ENCODE data around the gene KRTAP12-1. TPM values are rescaled to one million over a fixed set of nuclear protein-coding genes. Genes with fewer than 3 reads are reported as not detected.

KRTAP12-1 gene
- total and polyA plus RNA-seq, 7 donors = not detected

GRCh38 chr21:44718571-44718970, 36.6 kb upstream of the KRTAP12-1 start:
- intact Hi-C loops (cut with DNase I) = no loop called here
- no peak for TF ChIP-seq CTCF (IDR thresholded peaks at IDR 0.05)
- no peaks in the 10 kb centered on the region for H3K36me3 ChIP-seq (ENCODE audit: insufficient read depth in 1 of 2, low read depth in 1 of 2)
- no peak overlapping the region for H3K4me3 ChIP-seq
- no peaks in the 10 kb centered on the region for H3K9me3 ChIP-seq
- H3K4me1 ChIP-seq = no peaks in the 10 kb centered on the region
- DNase-seq (no peak), ATAC-seq (no peak)
- 48 to 63% (median 55%) methylated on average over 6 of the region's 6 CpGs for WGBS, 3 donors
- H3K27ac ChIP-seq = no peak overlapping the region
- peaks cover 0 to 63% (median 11%) of the 10 kb centered on the region in 3 donors for H3K27me3 ChIP-seq (ENCODE audit: insufficient read depth in 3 of 3, low read length in 2 of 3)

GRCh38 chr21:44718093-44718492, 36.1 kb upstream of the KRTAP12-1 start:
- WGBS, 3 donors = 43 to 61% (median 48%) methylated on average over 2 of the region's 2 CpGs
- H3K27ac ChIP-seq = no peak overlapping the region
- TF ChIP-seq CTCF (IDR thresholded peaks at IDR 0.05) = no peak
- intact Hi-C loops (cut with DNase I) = no loop called here
- H3K9me3 ChIP-seq = no peaks in the 10 kb centered on the region
- H3K36me3 ChIP-seq (ENCODE audit: insufficient read depth in 1 of 2, low read depth in 1 of 2) = no peaks in the 10 kb centered on the region
- no peak for DNase-seq
- ATAC-seq = no peak
- no peaks in the 10 kb centered on the region for H3K4me1 ChIP-seq
- H3K4me3 ChIP-seq = no peak overlapping the region
- H3K27me3 ChIP-seq (ENCODE audit: insufficient read depth in 3 of 3, low read length in 2 of 3) = peaks cover 0 to 63% (median 11%) of the 10 kb centered on the region in 3 donors

- no peaks in the 10 kb centered on the region for H3K36me3 ChIP-seq (ENCODE audit: insufficient read depth in 1 of 2, low read depth in 1 of 2)
These were observed 35.0 kb upstream of the KRTAP12-1 start for GRCh38 chr21:44716984-44717383.

GRCh38 chr21:44714905-44715304, 32.9 kb upstream of the KRTAP12-1 start:
- DNase-seq = peak in 1 of 2 donors; percentile 27
- Histone ChIP-seq H3K27ac (no peak overlapping the region), H3K27me3 (ENCODE audit: insufficient read depth in 3 of 3, low read length in 2 of 3) (peaks cover 0 to 69% (median 23%) of the 10 kb centered on the region in 3 donors), H3K9me3 (no peaks in the 10 kb centered on the region), H3K4me1 (no peaks in the 10 kb centered on the region), H3K4me3 (no peak overlapping the region), H3K36me3 (ENCODE audit: insufficient read depth in 1 of 2, low read depth in 1 of 2) (no peaks in the 10 kb centered on the region)
- 13 to 18% (median 14%) methylated on average over 8 of the region's 8 CpGs for WGBS, 3 donors
- ATAC-seq = no peak
- intact Hi-C loops (cut with DNase I) = no loop called here
- no peak for TF ChIP-seq CTCF (IDR thresholded peaks at IDR 0.05)

More at GRCh38 chr21:44716984-44717383, 35.0 kb upstream of the KRTAP12-1 start:
- ATAC-seq = no peak
- no peak overlapping the region for H3K27ac ChIP-seq
- peaks cover 0 to 66% (median 13%) of the 10 kb centered on the region in 3 donors for H3K27me3 ChIP-seq (ENCODE audit: insufficient read depth in 3 of 3, low read length in 2 of 3)
- TF ChIP-seq CTCF (IDR thresholded peaks at IDR 0.05) = no peak
- no peaks in the 10 kb centered on the region for H3K9me3 ChIP-seq
- no peak for DNase-seq
- intact Hi-C loops (cut with DNase I) = no loop called here
- no peak overlapping the region for H3K4me3 ChIP-seq
- H3K4me1 ChIP-seq = no peaks in the 10 kb centered on the region

- TF ChIP-seq CTCF (IDR thresholded peaks at IDR 0.05) = no peak
- ATAC-seq (no peak), DNase-seq (peak in 1 of 2 donors; percentile 37)
- Histone ChIP-seq H3K4me1 (no peaks in the 10 kb centered on the region), H3K4me3 (no peak overlapping the region), H3K36me3 (ENCODE audit: insufficient read depth in 1 of 2, low read depth in 1 of 2) (no peaks in the 10 kb centered on the region), H3K27me3 (ENCODE audit: insufficient read depth in 3 of 3, low read length in 2 of 3) (peaks cover 0 to 68% (median 30%) of the 10 kb centered on the region in 3 donors), H3K9me3 (no peaks in the 10 kb centered on the region), H3K27ac (no peak overlapping the region)
- intact Hi-C loops (cut with DNase I) = no loop called here
- 72 to 79% (median 77%) methylated on average over 10 of the region's 10 CpGs for WGBS, 3 donors
These were observed 31.9 kb upstream of the KRTAP12-1 start for GRCh38 chr21:44713846-44714245.
